WTC11 (cell line): ENCODE measurements around the gene SIGMAR1.

ENCODE experiments used
- CTCF ChIP-seq: fragments of 200-600 bp; IDR thresholded peaks from 2 replicates; pipeline ENCODE4 v1.8.0; 2022; ENCODE audit warnings: antibody characterized with exemption
- ESRRA ChIP-seq: sonication (generic); formaldehyde crosslinking; IDR thresholded peaks from 2 replicates; pipeline ENCODE4 v1.8.1; 2022; ENCODE audit warnings: mild to moderate bottlenecking, missing genetic modification reagents, borderline replicate concordance
- ETV6 ChIP-seq: sonication (generic); formaldehyde crosslinking; IDR thresholded peaks from 2 replicates; pipeline ENCODE4 v1.8.1; 2022; ENCODE audit warnings: mild to moderate bottlenecking, missing genetic modification reagents
- GRHL2 ChIP-seq: fragments of 250-450 bp; sonication (Bioruptor Pico); IDR thresholded peaks from 2 replicates; pipeline ENCODE4 v1.8.0; 2022; ENCODE audit warnings: mild to moderate bottlenecking, moderate library complexity; ENCODE audit not compliant: insufficient replicate concordance, severe bottlenecking
- JUN ChIP-seq: sonication (generic); formaldehyde crosslinking; IDR thresholded peaks from 2 replicates; pipeline ENCODE4 v1.8.0; 2023; ENCODE audit warnings: mild to moderate bottlenecking, missing genetic modification reagents
- SP1 ChIP-seq: sonication (generic); formaldehyde crosslinking; conservative IDR thresholded peaks from 2 replicates; pipeline ENCODE4 v1.8.1; 2022; ENCODE audit warnings: missing genetic modification reagents
- TEAD4 ChIP-seq: sonication (generic); formaldehyde crosslinking; IDR thresholded peaks from 2 replicates; pipeline ENCODE4 v1.8.0; 2022; ENCODE audit warnings: mild to moderate bottlenecking, missing genetic modification reagents
- ZNF121 ChIP-seq: sonication (generic); formaldehyde crosslinking; IDR thresholded peaks from 2 replicates; pipeline ENCODE4 v1.8.0; 2023; ENCODE audit warnings: missing genetic modification reagents
- TF ChIP-seq, protein P1 (sequence below): sonication (generic); formaldehyde crosslinking; IDR thresholded peaks from 2 replicates; pipeline ENCODE4 v1.8.1; 2022; ENCODE audit warnings: low read depth, missing genetic modification reagents, borderline replicate concordance
- TF ChIP-seq, protein P2 (sequence below): sonication (generic); formaldehyde crosslinking; IDR thresholded peaks from 2 replicates; pipeline ENCODE4 v1.8.0; 2022; ENCODE audit warnings: mild to moderate bottlenecking, missing genetic modification reagents
- TF ChIP-seq, protein P3 (sequence below): sonication (generic); formaldehyde crosslinking; IDR thresholded peaks from 2 replicates; pipeline ENCODE4 v1.8.1; 2022; ENCODE audit warnings: missing genetic modification reagents, borderline replicate concordance
- TF ChIP-seq, protein P4 (sequence below): sonication (generic); formaldehyde crosslinking; conservative IDR thresholded peaks from 2 replicates; pipeline ENCODE4 v1.8.1; 2022; ENCODE audit warnings: mild to moderate bottlenecking, missing genetic modification reagents

- TF ChIP-seq CTCF (no peak), ESRRA (CRISPR knock-in tag) (no peak), ETV6 (CRISPR knock-in tag) (no peak), SP1 (CRISPR knock-in tag) (no peak), GRHL2 (CRISPR knock-in tag) (no peak), ZNF121 (CRISPR knock-in tag) (no peak), JUN (CRISPR knock-in tag) (no peak), TEAD4 (CRISPR knock-in tag) (no peak)
- TF ChIP-seq, protein P1, sequence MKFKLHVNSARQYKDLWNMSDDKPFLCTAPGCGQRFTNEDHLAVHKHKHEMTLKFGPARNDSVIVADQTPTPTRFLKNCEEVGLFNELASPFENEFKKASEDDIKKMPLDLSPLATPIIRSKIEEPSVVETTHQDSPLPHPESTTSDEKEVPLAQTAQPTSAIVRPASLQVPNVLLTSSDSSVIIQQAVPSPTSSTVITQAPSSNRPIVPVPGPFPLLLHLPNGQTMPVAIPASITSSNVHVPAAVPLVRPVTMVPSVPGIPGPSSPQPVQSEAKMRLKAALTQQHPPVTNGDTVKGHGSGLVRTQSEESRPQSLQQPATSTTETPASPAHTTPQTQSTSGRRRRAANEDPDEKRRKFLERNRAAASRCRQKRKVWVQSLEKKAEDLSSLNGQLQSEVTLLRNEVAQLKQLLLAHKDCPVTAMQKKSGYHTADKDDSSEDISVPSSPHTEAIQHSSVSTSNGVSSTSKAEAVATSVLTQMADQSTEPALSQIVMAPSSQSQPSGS, result no peak
- TF ChIP-seq, protein P2, sequence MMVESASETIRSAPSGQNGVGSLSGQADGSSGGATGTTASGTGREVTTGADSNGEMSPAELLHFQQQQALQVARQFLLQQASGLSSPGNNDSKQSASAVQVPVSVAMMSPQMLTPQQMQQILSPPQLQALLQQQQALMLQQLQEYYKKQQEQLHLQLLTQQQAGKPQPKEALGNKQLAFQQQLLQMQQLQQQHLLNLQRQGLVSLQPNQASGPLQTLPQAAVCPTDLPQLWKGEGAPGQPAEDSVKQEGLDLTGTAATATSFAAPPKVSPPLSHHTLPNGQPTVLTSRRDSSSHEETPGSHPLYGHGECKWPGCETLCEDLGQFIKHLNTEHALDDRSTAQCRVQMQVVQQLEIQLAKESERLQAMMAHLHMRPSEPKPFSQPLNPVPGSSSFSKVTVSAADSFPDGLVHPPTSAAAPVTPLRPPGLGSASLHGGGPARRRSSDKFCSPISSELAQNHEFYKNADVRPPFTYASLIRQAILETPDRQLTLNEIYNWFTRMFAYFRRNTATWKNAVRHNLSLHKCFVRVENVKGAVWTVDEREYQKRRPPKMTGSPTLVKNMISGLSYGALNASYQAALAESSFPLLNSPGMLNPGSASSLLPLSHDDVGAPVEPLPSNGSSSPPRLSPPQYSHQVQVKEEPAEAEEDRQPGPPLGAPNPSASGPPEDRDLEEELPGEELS (CRISPR knock-in tag), result no peak
- TF ChIP-seq, protein P3, sequence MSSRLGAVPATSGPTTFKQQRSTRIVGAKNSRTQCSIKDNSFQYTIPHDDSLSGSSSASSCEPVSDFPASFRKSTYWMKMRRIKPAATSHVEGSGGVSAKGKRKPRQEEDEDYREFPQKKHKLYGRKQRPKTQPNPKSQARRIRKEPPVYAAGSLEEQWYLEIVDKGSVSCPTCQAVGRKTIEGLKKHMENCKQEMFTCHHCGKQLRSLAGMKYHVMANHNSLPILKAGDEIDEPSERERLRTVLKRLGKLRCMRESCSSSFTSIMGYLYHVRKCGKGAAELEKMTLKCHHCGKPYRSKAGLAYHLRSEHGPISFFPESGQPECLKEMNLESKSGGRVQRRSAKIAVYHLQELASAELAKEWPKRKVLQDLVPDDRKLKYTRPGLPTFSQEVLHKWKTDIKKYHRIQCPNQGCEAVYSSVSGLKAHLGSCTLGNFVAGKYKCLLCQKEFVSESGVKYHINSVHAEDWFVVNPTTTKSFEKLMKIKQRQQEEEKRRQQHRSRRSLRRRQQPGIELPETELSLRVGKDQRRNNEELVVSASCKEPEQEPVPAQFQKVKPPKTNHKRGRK (CRISPR knock-in tag), result no peak
- TF ChIP-seq, protein P4, sequence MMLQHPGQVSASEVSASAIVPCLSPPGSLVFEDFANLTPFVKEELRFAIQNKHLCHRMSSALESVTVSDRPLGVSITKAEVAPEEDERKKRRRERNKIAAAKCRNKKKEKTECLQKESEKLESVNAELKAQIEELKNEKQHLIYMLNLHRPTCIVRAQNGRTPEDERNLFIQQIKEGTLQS, result no peak
Measured at GRCh38 chr9:34684145-34684544, 46.6 kb upstream of the SIGMAR1 start.
